Head of caudate nucleus (tissue), 42 donors: ENCODE data around the gene POLR2F.

Experiments used
- DNase-seq, 42 donors: peaks; one replicate each; pipeline versions ENCODE4 v3.0.0 to v3.0.0-alpha.2; 2020 to 2021; ENCODE audit warnings: mixed read lengths in 7 of 42
- intact Hi-C: fragments of 100-400 bp; cut with DNase I; formaldehyde crosslinking; loops from one replicate; pipeline ENCODE4 v1.15.0; 2022

POLR2F gene

GRCh38 chr22:38017272-38017920 is 63.9 kb downstream of the POLR2F start:
- intact Hi-C loops = loop anchor here (2.0 kb wide), 1 partner anchor 33 kb away; the partner anchor contains the start of gene SOX10
- DNase-seq = peak; percentile 62 to 96 (median 88)

- intact Hi-C loops = loop anchor here (2.0 kb wide), 1 partner anchor 33 kb away; the partner anchor contains the start of gene SOX10
- peak in 1 of 42 donors; percentile 22 for DNase-seq
Observed at GRCh38 chr22:38017939-38018885, 64.7 kb downstream of the POLR2F start.
